ENCODE data around the gene DLG2.

GRCh38 chr11:85603220-85603619, 23.9 kb downstream of the DLG2 start:
- TF ChIP-seq CTCF (IDR thresholded peaks at IDR 0.05) (no peak), POLR2A (IDR thresholded peaks at IDR 0.05) (no peak)
